8988T (cell line): ENCODE results near the gene RPS13.
A peak's percentile ranks its signal among the peaks of the same experiment; 100 is the strongest.
"Not testable (repeated sequence)": the region's sequence is repeated elsewhere in the genome, so short reads cannot be mapped to it uniquely, and the experiment has no call there.

ENCODE experiments used
- DNase-seq: peaks from one replicate; pipeline ENCODE4 v3.0.0; 2011

Gene RPS13

GRCh38 chr11:17077520-17078401 lies at the start of gene RPS13:
Gene RPS13, minus strand, starts transcription at chr11:17077667. Its CDS starts 26 bp downstream, at chr11:17077641.
- peak; percentile 86 for DNase-seq

- no peak for DNase-seq
These were observed 44.5 kb upstream of the RPS13 start for GRCh38 chr11:17121981-17122380.

GRCh38 chr11:17117262-17117661 lies 39.8 kb upstream of the RPS13 start:
- DNase-seq: no peak

GRCh38 chr11:17116117-17116516 lies 38.6 kb upstream of the RPS13 start:
- DNase-seq: no peak

GRCh38 chr11:17107745-17108144 lies 30.3 kb upstream of the RPS13 start:
- DNase-seq: not testable (repeated sequence)

- DNase-seq: not testable (repeated sequence)
These were observed 28.1 kb upstream of the RPS13 start for GRCh38 chr11:17105404-17106040.

GRCh38 chr11:17102462-17102861 lies 25.0 kb upstream of the RPS13 start:
- DNase-seq: no peak

- no peak for DNase-seq
These were observed 21.2 kb upstream of the RPS13 start for GRCh38 chr11:17098658-17099057.

GRCh38 chr11:17098038-17098437 lies 20.6 kb upstream of the RPS13 start:
- DNase-seq: no peak

- DNase-seq: not testable (repeated sequence)
These were observed 8.5 kb upstream of the RPS13 start for GRCh38 chr11:17085976-17086375.

GRCh38 chr11:17077240-17077519 lies 287 bp downstream of the RPS13 start:
- no peak for DNase-seq

GRCh38 chr11:17076517-17077239 lies 789 bp downstream of the RPS13 start:
- no peak for DNase-seq

GRCh38 chr11:17075506-17075905 lies 2.0 kb downstream of the RPS13 start:
- no peak for DNase-seq

- DNase-seq: no peak
These were observed 4.0 kb downstream of the RPS13 start for GRCh38 chr11:17073370-17074027.

- no peak for DNase-seq
These were observed 10.1 kb downstream of the RPS13 start for GRCh38 chr11:17067417-17067816.

- no peak for DNase-seq
These were observed 10.8 kb downstream of the RPS13 start for GRCh38 chr11:17066691-17067090.

- no peak for DNase-seq
These were observed 14.1 kb downstream of the RPS13 start for GRCh38 chr11:17063171-17064002.

GRCh38 chr11:17051146-17051545 lies 26.3 kb downstream of the RPS13 start:
- DNase-seq: not testable (repeated sequence)

GRCh38 chr11:17048491-17048890 lies 29.0 kb downstream of the RPS13 start:
- DNase-seq: not testable (repeated sequence)

GRCh38 chr11:17046690-17047089 lies 30.8 kb downstream of the RPS13 start:
- DNase-seq: no peak

- DNase-seq: no peak
These were observed 40.5 kb downstream of the RPS13 start for GRCh38 chr11:17036666-17037658.
